GM23338 (cell line): ENCODE measurements around the gene MKRN2. TPM values are rescaled to one million over a fixed set of nuclear protein-coding genes. Genes with fewer than 3 reads are reported as not detected.

ENCODE experiments used
- ATAC-seq: fragments of 200-7000 bp; cut with Tn5 transposase; 3 replicates; pipeline ENCODE4 v1.9.1; 2020
- DNase-seq: peaks from one replicate; pipeline ENCODE4 v3.0.0-alpha.2; 2015; ENCODE audit warnings: low spot score
- H2AFZ ChIP-seq: fragments of 200-600 bp; sonication (generic); 2 replicates; pipeline ENCODE4 v1.8.0; 2016; ENCODE audit warnings: antibody characterized with exemption, mild to moderate bottlenecking, moderate library complexity
- H3F3A ChIP-seq: fragments of 200-600 bp; sonication (generic); replicated peaks from 2 replicates; pipeline ENCODE4 v1.8.0; 2017; ENCODE audit warnings: antibody characterized with exemption, mixed run types, low read depth
- H3K27ac ChIP-seq: fragments of 200-600 bp; sonication (generic); 2 replicates; pipeline ENCODE4 v1.6.1; 2016; ENCODE audit warnings: low read depth
- H3K27me3 ChIP-seq: fragments of 200-600 bp; sonication (generic); 2 replicates; pipeline ENCODE4 v1.8.0; 2016; ENCODE audit warnings: mild to moderate bottlenecking, mixed run types, moderate library complexity; ENCODE audit not compliant: insufficient read depth
- H3K36me3 ChIP-seq: fragments of 200-600 bp; sonication (generic); 2 replicates; pipeline ENCODE4 v1.8.0; 2016; ENCODE audit warnings: mild to moderate bottlenecking; ENCODE audit not compliant: insufficient read depth
- H3K4me1 ChIP-seq: fragments of 200-600 bp; sonication (generic); 2 replicates; pipeline ENCODE4 v1.8.0; 2016; ENCODE audit warnings: mild to moderate bottlenecking, moderate library complexity; ENCODE audit not compliant: insufficient read depth
- H3K4me2 ChIP-seq: fragments of 200-600 bp; sonication (generic); 2 replicates; pipeline ENCODE4 v1.7.1; 2017; ENCODE audit warnings: mixed run types
- H3K4me3 ChIP-seq: fragments of 200-600 bp; sonication (generic); 2 replicates; pipeline ENCODE4 v1.6.1; 2016; ENCODE audit warnings: mixed run types
- H3K79me2 ChIP-seq: fragments of 200-600 bp; sonication (generic); replicated peaks from 2 replicates; pipeline ENCODE4 v1.8.0; 2017; ENCODE audit warnings: mild to moderate bottlenecking; ENCODE audit not compliant: insufficient read depth
- H3K9me2 ChIP-seq: fragments of 200-600 bp; sonication (generic); 2 replicates; pipeline ENCODE4 v1.8.0; 2017; ENCODE audit not compliant: insufficient read depth
- H4K20me1 ChIP-seq: fragments of 200-600 bp; sonication (generic); replicated peaks from 2 replicates; pipeline ENCODE4 v1.8.0; 2017; ENCODE audit warnings: mild to moderate bottlenecking; ENCODE audit not compliant: insufficient read depth
- H3K27ac Mint-ChIP-seq: 2 replicates; pipeline ENCODE4 v1.8.0; 2020; ENCODE audit warnings: inconsistent platforms, mild to moderate bottlenecking, moderate library complexity, mixed read lengths
- H3K27me3 Mint-ChIP-seq: 3 replicates; pipeline ENCODE4 v1.8.0; 2022; ENCODE audit warnings: low read depth, mild to moderate bottlenecking, moderate library complexity, mixed read lengths, inconsistent platforms; ENCODE audit not compliant: insufficient read depth, poor library complexity
- H3K36me3 Mint-ChIP-seq: 3 replicates; pipeline ENCODE4 v1.8.0; 2021; ENCODE audit warnings: low read depth, mild to moderate bottlenecking, inconsistent platforms, moderate library complexity, mixed read lengths
- H3K4me1 Mint-ChIP-seq: 3 replicates; pipeline ENCODE4 v1.8.0; 2020; ENCODE audit warnings: mild to moderate bottlenecking, inconsistent platforms, mixed read lengths
- H3K4me3 Mint-ChIP-seq: 3 replicates; pipeline ENCODE4 v1.8.0; 2021; ENCODE audit warnings: moderate library complexity, mild to moderate bottlenecking, inconsistent platforms, mixed read lengths
- H3K9me3 Mint-ChIP-seq: 3 replicates; pipeline ENCODE4 v1.8.0; 2020; ENCODE audit warnings: moderate library complexity, mild to moderate bottlenecking, inconsistent platforms, mixed read lengths
- CREB1 ChIP-seq: fragments of 250-450 bp; sonication (Bioruptor Pico); IDR thresholded peaks from 2 replicates; pipeline ENCODE4 v1.5.0; 2020; ENCODE audit warnings: low read depth, mild to moderate bottlenecking, moderate library complexity
- ETS1 ChIP-seq: IDR thresholded peaks from 2 replicates; pipeline ENCODE4 v1.6.1; 2016; ENCODE audit warnings: antibody characterized with exemption
- EZH2 ChIP-seq: fragments of 200-600 bp; sonication (generic); IDR thresholded peaks from one replicate; pipeline ENCODE4 v1.8.0; 2017; ENCODE audit warnings: antibody characterized with exemption, mild to moderate bottlenecking, low read depth; ENCODE audit not compliant: unreplicated experiment
- EZH2phosphoT487 ChIP-seq: fragments of 200-600 bp; sonication (generic); IDR thresholded peaks from one replicate; pipeline ENCODE4 v1.8.1; 2018; ENCODE audit warnings: antibody characterized with exemption; ENCODE audit not compliant: unreplicated experiment
- JUNB ChIP-seq: IDR thresholded peaks from one replicate; pipeline ENCODE4 v1.6.1; 2016; ENCODE audit warnings: antibody characterized with exemption; ENCODE audit not compliant: unreplicated experiment
- NANOG ChIP-seq: IDR thresholded peaks from 2 replicates; pipeline ENCODE4 v1.6.1; 2016; ENCODE audit warnings: antibody characterized with exemption, borderline replicate concordance
- POLR2AphosphoS5 ChIP-seq: IDR thresholded peaks from 2 replicates; pipeline ENCODE4 v1.6.1; 2016; ENCODE audit warnings: antibody characterized with exemption, low read depth
- REST ChIP-seq: IDR thresholded peaks from one replicate; pipeline ENCODE4 v1.6.1; 2018; ENCODE audit warnings: antibody characterized with exemption; ENCODE audit not compliant: unreplicated experiment
- STAT1 ChIP-seq: IDR thresholded peaks from one replicate; pipeline ENCODE4 v1.6.1; 2016; ENCODE audit warnings: antibody characterized with exemption; ENCODE audit not compliant: unreplicated experiment
- ZNF114 ChIP-seq: fragments of 250-450 bp; sonication (Bioruptor Pico); IDR thresholded peaks from 2 replicates; pipeline ENCODE4 v1.5.0; 2020; ENCODE audit warnings: mild to moderate bottlenecking, moderate library complexity
- ZNF331 ChIP-seq: fragments of 250-450 bp; sonication (Bioruptor Pico); IDR thresholded peaks from 2 replicates; pipeline ENCODE4 v1.5.0; 2020; ENCODE audit warnings: low read depth, mild to moderate bottlenecking, moderate library complexity
- ZNF462 ChIP-seq: fragments of 250-450 bp; sonication (Bioruptor Pico); IDR thresholded peaks from 2 replicates; pipeline ENCODE4 v1.5.0; 2020; ENCODE audit warnings: mild to moderate bottlenecking, moderate library complexity
- polyA plus RNA-seq: library from polyadenylated mRNA; unstranded; fragments of >200 nt; fragmentation: Nextera tagmentation; extraction: Ambion mirVana; gene quantifications from 2 replicates; pipeline ENCODE4 v1.2.1, GENCODE V29; 2016
- total RNA-seq: library from RNA; depleted of rRNA; stranded (reverse); fragments of >200 nt; shearing (Covaris generic); gene quantifications from 2 replicates; pipeline ENCODE4 v1.2.3, GENCODE V29; 2014
- TF ChIP-seq, protein P1 (sequence below), 2 experiments: fragments of 200-600 bp in 1 of 2; sonication (generic) in 1 of 2; conservative IDR thresholded peaks; 2 replicates each; pipeline versions ENCODE4 v1.5.1 to v1.6.1; 2016 to 2017; ENCODE audit warnings: antibody characterized with exemption in 2 of 2, low read depth in 2 of 2, mild to moderate bottlenecking in 2 of 2, moderate library complexity in 1 of 2

Gene MKRN2
- total and polyA plus RNA-seq, 2 experiments from 2014 or later: 11.4 to 24.6 TPM

GRCh38 chr3:12591997-12592715, 35.3 kb downstream of the MKRN2 start:
- ATAC-seq: no peak
- Mint-ChIP-seq H3K9me3 (peaks cover 3% of the 10 kb centered on the region; the same call in 1 of the 3 replicates), H3K4me3 (no peak overlapping the region), H3K36me3 (peaks cover 69% of the 10 kb centered on the region), H3K4me1 (no peaks in the 10 kb centered on the region; the same call in 2 of the 3 replicates), H3K27me3 (peaks cover 5% of the 10 kb centered on the region), H3K27ac (no peak overlapping the region; the same call in 1 of the 2 replicates)
- DNase-seq: no peak
- H3K27ac ChIP-seq: no peak overlapping the region
- no peak for TF ChIP-seq REST
- no peak for TF ChIP-seq STAT1
- TF ChIP-seq, protein P1, sequence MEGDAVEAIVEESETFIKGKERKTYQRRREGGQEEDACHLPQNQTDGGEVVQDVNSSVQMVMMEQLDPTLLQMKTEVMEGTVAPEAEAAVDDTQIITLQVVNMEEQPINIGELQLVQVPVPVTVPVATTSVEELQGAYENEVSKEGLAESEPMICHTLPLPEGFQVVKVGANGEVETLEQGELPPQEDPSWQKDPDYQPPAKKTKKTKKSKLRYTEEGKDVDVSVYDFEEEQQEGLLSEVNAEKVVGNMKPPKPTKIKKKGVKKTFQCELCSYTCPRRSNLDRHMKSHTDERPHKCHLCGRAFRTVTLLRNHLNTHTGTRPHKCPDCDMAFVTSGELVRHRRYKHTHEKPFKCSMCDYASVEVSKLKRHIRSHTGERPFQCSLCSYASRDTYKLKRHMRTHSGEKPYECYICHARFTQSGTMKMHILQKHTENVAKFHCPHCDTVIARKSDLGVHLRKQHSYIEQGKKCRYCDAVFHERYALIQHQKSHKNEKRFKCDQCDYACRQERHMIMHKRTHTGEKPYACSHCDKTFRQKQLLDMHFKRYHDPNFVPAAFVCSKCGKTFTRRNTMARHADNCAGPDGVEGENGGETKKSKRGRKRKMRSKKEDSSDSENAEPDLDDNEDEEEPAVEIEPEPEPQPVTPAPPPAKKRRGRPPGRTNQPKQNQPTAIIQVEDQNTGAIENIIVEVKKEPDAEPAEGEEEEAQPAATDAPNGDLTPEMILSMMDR (conservative IDR thresholded peaks at IDR 0.05; ENCODE audit: low read depth in 2 of 2): no peak
- TF ChIP-seq ZNF331 (CRISPR knock-in tag): no peak
- no peak for TF ChIP-seq ETS1
- TF ChIP-seq ZNF462 (CRISPR knock-in tag): no peak
- TF ChIP-seq NANOG: no peak
- TF ChIP-seq EZH2phosphoT487: no peak
- TF ChIP-seq POLR2AphosphoS5: no peak
- no peak for TF ChIP-seq CREB1 (CRISPR knock-in tag)
- TF ChIP-seq JUNB: no peak
- TF ChIP-seq EZH2: no peak
- no peak for TF ChIP-seq ZNF114 (CRISPR knock-in tag)
- H3K4me2 ChIP-seq: no peak overlapping the region
- H3K4me1 ChIP-seq: no peaks in the 10 kb centered on the region
- no peaks in the 10 kb centered on the region for H3K27me3 ChIP-seq
- 0 out of 2 replicates have a peak, but pooled peaks cover 8% of the 10 kb centered on the region for H4K20me1 ChIP-seq
- no peak overlapping the region for H3K4me3 ChIP-seq
- no peaks in the 10 kb centered on the region; the same call in 1 of the 2 replicates for H3K79me2 ChIP-seq
- H3K36me3 ChIP-seq: peaks cover 23% of the 10 kb centered on the region
- no peaks in the 10 kb centered on the region for H3F3A ChIP-seq
- no peak overlapping the region for H2AFZ ChIP-seq
- H3K9me2 ChIP-seq: no peaks in the 10 kb centered on the region
